Neural progenitor cell (in vitro differentiated cells): ENCODE measurements around the gene SSUH2. TPM values are rescaled to one million over a fixed set of nuclear protein-coding genes. Genes with fewer than 3 reads are reported as not detected.

Experiments
- DNase-seq: peaks from one replicate; pipeline ENCODE4 v3.0.0-alpha.2; 2016; ENCODE audit warnings: low spot score
- H2AFZ ChIP-seq: fragments of 200-600 bp; sonication (generic); replicated peaks from 2 replicates; pipeline ENCODE4 v1.6.1; 2016; ENCODE audit warnings: antibody characterized with exemption
- H3F3A ChIP-seq: fragments of 200-600 bp; sonication (generic); 2 replicates; pipeline ENCODE4 v1.6.1; 2016; ENCODE audit warnings: antibody characterized with exemption, low read depth
- H3K27ac ChIP-seq: fragments of 200-600 bp; sonication (generic); 2 replicates; pipeline ENCODE4 v1.5.1; 2016; ENCODE audit warnings: mild to moderate bottlenecking
- H3K27me3 ChIP-seq: fragments of 200-600 bp; sonication (generic); 2 replicates; pipeline ENCODE4 v1.6.1; 2016; ENCODE audit warnings: mild to moderate bottlenecking, moderate library complexity
- H3K36me3 ChIP-seq: fragments of 200-600 bp; sonication (generic); 2 replicates; pipeline ENCODE4 v1.5.1; 2016
- H3K4me1 ChIP-seq: fragments of 200-600 bp; sonication (generic); 2 replicates; pipeline ENCODE4 v1.6.1; 2016; ENCODE audit warnings: mixed run types
- H3K4me2 ChIP-seq: fragments of 200-600 bp; sonication (generic); 2 replicates; pipeline ENCODE4 v1.6.1; 2016
- H3K4me3 ChIP-seq: fragments of 200-600 bp; sonication (generic); 2 replicates; pipeline ENCODE4 v1.5.1; 2016
- H3K79me2 ChIP-seq: fragments of 200-600 bp; sonication (generic); 2 replicates; pipeline ENCODE4 v1.6.1; 2016; ENCODE audit warnings: low read depth
- H3K9ac ChIP-seq: fragments of 200-600 bp; sonication (generic); 2 replicates; pipeline ENCODE4 v1.6.1; 2016
- H3K9me3 ChIP-seq: fragments of 200-600 bp; sonication (generic); 2 replicates; pipeline ENCODE4 v1.5.1; 2016; ENCODE audit warnings: low read depth
- H4K20me1 ChIP-seq: fragments of 200-600 bp; sonication (generic); 2 replicates; pipeline ENCODE4 v1.6.1; 2016; ENCODE audit warnings: low read depth
- H3K27ac Mint-ChIP-seq: 3 replicates; pipeline ENCODE4 v1.8.0; 2021; ENCODE audit warnings: mixed read lengths
- H3K27me3 Mint-ChIP-seq: 2 replicates; pipeline ENCODE4 v1.8.0; 2022; ENCODE audit warnings: low read depth, mild to moderate bottlenecking, inconsistent platforms, moderate library complexity, mixed read lengths; ENCODE audit not compliant: insufficient read depth
- H3K36me3 Mint-ChIP-seq: 3 replicates; pipeline ENCODE4 v1.8.0; 2021; ENCODE audit warnings: mixed read lengths
- H3K4me1 Mint-ChIP-seq: 3 replicates; pipeline ENCODE4 v1.8.0; 2021; ENCODE audit warnings: mixed read lengths
- H3K4me3 Mint-ChIP-seq: 3 replicates; pipeline ENCODE4 v1.8.0; 2021; ENCODE audit warnings: mild to moderate bottlenecking, moderate library complexity, mixed read lengths
- H3K9me3 Mint-ChIP-seq: 3 replicates; pipeline ENCODE4 v1.8.0; 2020; ENCODE audit warnings: mixed read lengths
- CTCF ChIP-seq: fragments of 200-600 bp; sonication (generic); IDR thresholded peaks from 2 replicates; pipeline ENCODE4 v1.5.1; 2017; ENCODE audit warnings: antibody characterized with exemption, mild to moderate bottlenecking
- EZH2 ChIP-seq: fragments of 200-600 bp; sonication (generic); IDR thresholded peaks from 2 replicates; pipeline ENCODE4 v1.6.1; 2017; ENCODE audit warnings: antibody characterized with exemption, mild to moderate bottlenecking, moderate library complexity
- EZH2phosphoT487 ChIP-seq: fragments of 200-600 bp; sonication (generic); IDR thresholded peaks from 2 replicates; pipeline ENCODE4 v1.6.1; 2017; ENCODE audit warnings: antibody characterized with exemption
- total RNA-seq: library from RNA; depleted of rRNA; stranded (reverse); fragments of >200 nt; gene quantifications from 2 replicates; pipeline ENCODE4 v1.2.3, GENCODE V29; 2015; ENCODE audit warnings: low replicate concordance

SSUH2 gene
- total RNA-seq, 1 donor from 2014 or later = 0.37 TPM

- no peaks in the 10 kb centered on the region for H3K36me3 ChIP-seq
- TF ChIP-seq EZH2phosphoT487 = no peak
- TF ChIP-seq EZH2 = no peak
- no peak for TF ChIP-seq CTCF
- H3K79me2 ChIP-seq = no peaks in the 10 kb centered on the region
- no peaks in the 10 kb centered on the region for H3K9me3 ChIP-seq
- H4K20me1 ChIP-seq = no peaks in the 10 kb centered on the region
- H3K27ac ChIP-seq = no peak overlapping the region
- H3K4me2 ChIP-seq = no peak overlapping the region
- DNase-seq = no peak
- H2AFZ ChIP-seq = no peak overlapping the region
- Mint-ChIP-seq H3K36me3 (no peaks in the 10 kb centered on the region), H3K9me3 (peaks cover 2% of the 10 kb centered on the region), H3K27me3 (peaks cover 7% of the 10 kb centered on the region), H3K27ac (no peak overlapping the region), H3K4me1 (peaks cover 21% of the 10 kb centered on the region), H3K4me3 (no peak overlapping the region)
- H3K9ac ChIP-seq = no peak overlapping the region
- peaks cover 5% of the 10 kb centered on the region for H3K4me1 ChIP-seq
- H3F3A ChIP-seq = no peaks in the 10 kb centered on the region
- H3K4me3 ChIP-seq = no peak overlapping the region
- no peaks in the 10 kb centered on the region for H3K27me3 ChIP-seq
Observed at GRCh38 chr3:8632402-8633237, 12.0 kb downstream of the SSUH2 start.

- no peak overlapping the region for H3K27ac ChIP-seq
- TF ChIP-seq EZH2 = no peak
- TF ChIP-seq EZH2phosphoT487 = no peak
- TF ChIP-seq CTCF = no peak
Observed at GRCh38 chr3:8631661-8632060, 12.9 kb downstream of the SSUH2 start.

GRCh38 chr3:8629151-8630021, 15.2 kb downstream of the SSUH2 start:
- Mint-ChIP-seq H3K27me3 (peaks cover 7% of the 10 kb centered on the region), H3K27ac (no peak overlapping the region)

More at GRCh38 chr3:8631661-8632060, 12.9 kb downstream of the SSUH2 start:
- no peaks in the 10 kb centered on the region for H3K27me3 ChIP-seq
- H3K36me3 ChIP-seq = no peaks in the 10 kb centered on the region
- H3K9me3 ChIP-seq = no peaks in the 10 kb centered on the region
- no peaks in the 10 kb centered on the region for H4K20me1 ChIP-seq
- Mint-ChIP-seq H3K9me3 (peaks cover 2% of the 10 kb centered on the region), H3K36me3 (peaks cover 2% of the 10 kb centered on the region), H3K27ac (peak overlapping the region; percentile 33), H3K27me3 (peaks cover 7% of the 10 kb centered on the region), H3K4me1 (peaks cover 22% of the 10 kb centered on the region), H3K4me3 (no peak overlapping the region)
- no peak overlapping the region for H3K9ac ChIP-seq
- peak overlapping the region; percentile 2 for H3K4me2 ChIP-seq
- no peak overlapping the region for H3K4me3 ChIP-seq
- H3K79me2 ChIP-seq = no peaks in the 10 kb centered on the region
- no peak overlapping the region for H2AFZ ChIP-seq
- no peaks in the 10 kb centered on the region for H3F3A ChIP-seq
- H3K4me1 ChIP-seq = peaks cover 5% of the 10 kb centered on the region
- no peak for DNase-seq

More at GRCh38 chr3:8629151-8630021, 15.2 kb downstream of the SSUH2 start:
- Histone ChIP-seq H3K4me2 (no peak overlapping the region), H3K36me3 (no peaks in the 10 kb centered on the region), H3F3A (no peaks in the 10 kb centered on the region), H2AFZ (no peak overlapping the region), H3K79me2 (no peaks in the 10 kb centered on the region), H4K20me1 (no peaks in the 10 kb centered on the region), H3K9me3 (no peaks in the 10 kb centered on the region), H3K27ac (no peak overlapping the region), H3K27me3 (no peaks in the 10 kb centered on the region), H3K4me3 (no peak overlapping the region), H3K9ac (no peak overlapping the region), H3K4me1 (peaks cover 17% of the 10 kb centered on the region)
- Mint-ChIP-seq H3K36me3 (peaks cover 2% of the 10 kb centered on the region), H3K4me1 (peaks cover 22% of the 10 kb centered on the region), H3K9me3 (no peaks in the 10 kb centered on the region), H3K4me3 (no peak overlapping the region)
- TF ChIP-seq EZH2phosphoT487 = no peak
- no peak for TF ChIP-seq EZH2
- TF ChIP-seq CTCF = no peak
- DNase-seq = no peak
